Erythroblast (primary cell): Measurements from ENCODE around the gene IL1R2.
"Not testable (repeated sequence)": the region's sequence is repeated elsewhere in the genome, so short reads cannot be mapped to it uniquely, and the experiment has no call there.

Experiments used
- DNase-seq, 2 experiments: peaks; one replicate each; lab custom pipeline; 2025; lab: John Stamatoyannopoulos, UW
- GATA1 ChIP-seq: IDR thresholded peaks from 2 replicates; pipeline ENCODE4 v1.6.1; 2011; ENCODE audit warnings: low read depth, mild to moderate bottlenecking, control low read depth, low read length, moderate library complexity
- POLR2A ChIP-seq: IDR thresholded peaks from 2 replicates; pipeline ENCODE4 v1.6.1; 2011; ENCODE audit warnings: mild to moderate bottlenecking, low read length

The IL1R2 gene

GRCh38 chr2:102000012-102000411 lies 8.3 kb downstream of the IL1R2 start:
- no peak for TF ChIP-seq POLR2A
- TF ChIP-seq GATA1, result no peak
- no peak for DNase-seq

GRCh38 chr2:102000813-102001766 lies 9.3 kb downstream of the IL1R2 start:
- no peak for DNase-seq
- TF ChIP-seq GATA1, result no peak
- no peak for TF ChIP-seq POLR2A

GRCh38 chr2:102001767-102002142 lies 10.0 kb downstream of the IL1R2 start:
- no peak for TF ChIP-seq POLR2A
- TF ChIP-seq GATA1, result no peak
- DNase-seq, result no peak

GRCh38 chr2:102002228-102002627 lies 10.5 kb downstream of the IL1R2 start:
- DNase-seq, result no peak
- TF ChIP-seq POLR2A (no peak), GATA1 (no peak)

- DNase-seq, result not testable (repeated sequence)
Observed at GRCh38 chr2:102002909-102003308, 11.1 kb downstream of the IL1R2 start.

GRCh38 chr2:102003696-102004095 lies 11.9 kb downstream of the IL1R2 start:
- no peak for DNase-seq
- TF ChIP-seq POLR2A, result no peak
- TF ChIP-seq GATA1, result no peak

- no peak for DNase-seq
- TF ChIP-seq GATA1, result no peak
- no peak for TF ChIP-seq POLR2A
Observed at GRCh38 chr2:102004581-102004980, 12.8 kb downstream of the IL1R2 start.

- no peak for TF ChIP-seq GATA1
- TF ChIP-seq POLR2A, result no peak
- DNase-seq, result no peak
Observed at GRCh38 chr2:102005449-102005848, 13.7 kb downstream of the IL1R2 start.

- TF ChIP-seq GATA1, result no peak
- no peak for TF ChIP-seq POLR2A
- DNase-seq, result peak; percentile 44 to 70
Observed at GRCh38 chr2:102005989-102006885, 14.5 kb downstream of the IL1R2 start.

- DNase-seq, result no peak
- TF ChIP-seq GATA1, result no peak
- TF ChIP-seq POLR2A, result no peak
Observed at GRCh38 chr2:102006886-102007278, 15.1 kb downstream of the IL1R2 start.

- DNase-seq, result no peak
- TF ChIP-seq GATA1 (no peak), POLR2A (no peak)
Observed at GRCh38 chr2:102008490-102008889, 16.7 kb downstream of the IL1R2 start.

- TF ChIP-seq POLR2A, result no peak
- no peak for TF ChIP-seq GATA1
- DNase-seq, result no peak
Observed at GRCh38 chr2:102009557-102009956, 17.8 kb downstream of the IL1R2 start.

GRCh38 chr2:102010902-102011301 lies 19.1 kb downstream of the IL1R2 start:
- DNase-seq, result no peak
- TF ChIP-seq POLR2A, result no peak
- TF ChIP-seq GATA1, result no peak

- no peak for DNase-seq
- TF ChIP-seq GATA1 (no peak), POLR2A (no peak)
Observed at GRCh38 chr2:102012061-102012614, 20.4 kb downstream of the IL1R2 start.
